ENCODE measurements around the gene PTPRM. TPM values are rescaled to one million over a fixed set of nuclear protein-coding genes. Genes with fewer than 3 reads are reported as not detected.

Gene PTPRM
- total RNA-seq, 1 donor, result 64.2 TPM

GRCh38 chr18:7793100-7793499, 226.0 kb downstream of the PTPRM start:
- DNase-seq (ENCODE audit: low read depth), result no peak
- H3K4me3 ChIP-seq (ENCODE audit: low read depth, low read length), result no peak overlapping the region
- TF ChIP-seq CTCF (IDR thresholded peaks at IDR 0.05; ENCODE audit: insufficient read depth, low read length), result no peak

GRCh38 chr18:7803956-7804469, 236.9 kb downstream of the PTPRM start:
- DNase-seq (ENCODE audit: low read depth), result no peak
- no peak overlapping the region for H3K4me3 ChIP-seq (ENCODE audit: low read depth, low read length)
- no peak for TF ChIP-seq CTCF (IDR thresholded peaks at IDR 0.05; ENCODE audit: insufficient read depth, low read length)

- H3K4me3 ChIP-seq (ENCODE audit: low read depth, low read length), result no peak overlapping the region
- no peak for DNase-seq (ENCODE audit: low read depth)
- TF ChIP-seq CTCF (IDR thresholded peaks at IDR 0.05; ENCODE audit: insufficient read depth, low read length), result no peak
Observed at GRCh38 chr18:7805096-7805495, 238.0 kb downstream of the PTPRM start.

GRCh38 chr18:7805880-7806279, 238.8 kb downstream of the PTPRM start:
- no peak for DNase-seq (ENCODE audit: low read depth)
- no peak overlapping the region for H3K4me3 ChIP-seq (ENCODE audit: low read depth, low read length)
- TF ChIP-seq CTCF (IDR thresholded peaks at IDR 0.05; ENCODE audit: insufficient read depth, low read length), result no peak

- TF ChIP-seq CTCF (IDR thresholded peaks at IDR 0.05; ENCODE audit: insufficient read depth, low read length), result no peak
- no peak overlapping the region for H3K4me3 ChIP-seq (ENCODE audit: low read depth, low read length)
- DNase-seq (ENCODE audit: low read depth), result no peak
Observed at GRCh38 chr18:7807936-7808453, 240.9 kb downstream of the PTPRM start.

GRCh38 chr18:7808992-7809391, 241.9 kb downstream of the PTPRM start:
- no peak for DNase-seq (ENCODE audit: low read depth)
- H3K4me3 ChIP-seq (ENCODE audit: low read depth, low read length), result no peak overlapping the region
- TF ChIP-seq CTCF (IDR thresholded peaks at IDR 0.05; ENCODE audit: insufficient read depth, low read length), result no peak

- no peak for DNase-seq (ENCODE audit: low read depth)
- no peak for TF ChIP-seq CTCF (IDR thresholded peaks at IDR 0.05; ENCODE audit: insufficient read depth, low read length)
Observed at GRCh38 chr18:7809455-7809854, 242.3 kb downstream of the PTPRM start.

More at GRCh38 chr18:7809455-7809854, 242.3 kb downstream of the PTPRM start:
- no peak overlapping the region for H3K4me3 ChIP-seq (ENCODE audit: low read depth, low read length)

Data from fibroblast of the aortic adventitia (primary cell).